NCI-H2196 (cell line): ENCODE measurements around the gene DIP2B.

ENCODE experiments used
- DNase-seq: peaks from one replicate; lab custom pipeline; 2025; ENCODE audit not compliant: unreplicated experiment; lab: John Stamatoyannopoulos, UW

DIP2B gene

DNA sequence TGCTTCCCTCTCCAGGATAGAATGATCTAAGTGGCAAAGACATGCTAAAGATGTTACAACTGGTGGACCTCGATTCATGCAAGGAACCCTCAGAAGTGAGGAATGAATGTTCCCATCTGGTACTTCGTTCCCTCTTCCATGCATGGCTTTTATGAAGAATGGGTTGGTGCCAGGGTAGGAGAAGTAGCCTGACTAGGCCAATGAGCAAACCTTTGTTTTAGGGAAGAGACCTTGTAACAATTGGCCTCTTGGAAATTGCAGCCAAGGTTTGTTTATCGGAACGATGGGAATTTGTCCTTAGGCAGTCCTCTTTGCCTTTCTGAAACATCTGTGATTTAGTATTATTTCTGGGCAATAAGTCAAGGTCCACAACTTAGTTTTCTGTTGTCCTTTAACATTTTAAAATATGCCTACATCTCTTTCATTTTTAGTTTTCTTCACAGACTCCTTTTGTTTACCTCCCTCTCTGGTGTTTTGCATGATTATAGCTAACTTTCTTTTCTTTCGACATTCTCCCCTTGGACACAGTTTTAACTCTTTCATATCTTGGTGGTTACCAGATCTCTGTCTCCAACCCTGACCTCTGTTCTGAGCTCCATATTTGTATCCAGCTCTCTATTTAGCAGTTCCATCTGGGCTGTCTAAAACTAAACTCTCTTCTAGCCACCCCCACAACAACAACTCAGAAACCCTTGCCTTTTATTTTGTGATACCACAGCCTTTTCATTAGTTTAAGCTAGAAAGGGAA lies 70.0 kb downstream of the DIP2B start:
- no peak for DNase-seq

GRCh38 chr12:50579757-50580267 lies 75.0 kb downstream of the DIP2B start:
- DNase-seq = no peak

DNA sequence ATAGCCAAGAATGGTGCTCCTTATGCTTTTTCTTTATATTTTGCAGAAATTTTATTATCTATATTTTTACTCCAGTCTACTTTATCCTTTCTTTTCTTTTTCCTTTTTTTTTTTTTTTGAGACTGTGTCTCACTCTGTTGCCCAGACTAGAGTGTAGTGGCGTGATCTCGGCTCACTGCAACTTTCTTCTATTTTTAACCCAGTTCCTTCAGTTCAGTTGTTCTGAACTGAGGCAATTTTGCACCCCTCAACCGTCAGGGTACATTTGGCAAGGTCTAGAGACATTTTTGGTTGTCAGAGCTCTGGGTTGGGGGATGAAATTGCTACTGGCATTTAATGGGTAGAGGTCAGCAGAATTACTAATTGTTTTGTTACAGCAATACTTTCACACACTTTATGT lies 75.7 kb downstream of the DIP2B start:
- DNase-seq = no peak

DNA sequence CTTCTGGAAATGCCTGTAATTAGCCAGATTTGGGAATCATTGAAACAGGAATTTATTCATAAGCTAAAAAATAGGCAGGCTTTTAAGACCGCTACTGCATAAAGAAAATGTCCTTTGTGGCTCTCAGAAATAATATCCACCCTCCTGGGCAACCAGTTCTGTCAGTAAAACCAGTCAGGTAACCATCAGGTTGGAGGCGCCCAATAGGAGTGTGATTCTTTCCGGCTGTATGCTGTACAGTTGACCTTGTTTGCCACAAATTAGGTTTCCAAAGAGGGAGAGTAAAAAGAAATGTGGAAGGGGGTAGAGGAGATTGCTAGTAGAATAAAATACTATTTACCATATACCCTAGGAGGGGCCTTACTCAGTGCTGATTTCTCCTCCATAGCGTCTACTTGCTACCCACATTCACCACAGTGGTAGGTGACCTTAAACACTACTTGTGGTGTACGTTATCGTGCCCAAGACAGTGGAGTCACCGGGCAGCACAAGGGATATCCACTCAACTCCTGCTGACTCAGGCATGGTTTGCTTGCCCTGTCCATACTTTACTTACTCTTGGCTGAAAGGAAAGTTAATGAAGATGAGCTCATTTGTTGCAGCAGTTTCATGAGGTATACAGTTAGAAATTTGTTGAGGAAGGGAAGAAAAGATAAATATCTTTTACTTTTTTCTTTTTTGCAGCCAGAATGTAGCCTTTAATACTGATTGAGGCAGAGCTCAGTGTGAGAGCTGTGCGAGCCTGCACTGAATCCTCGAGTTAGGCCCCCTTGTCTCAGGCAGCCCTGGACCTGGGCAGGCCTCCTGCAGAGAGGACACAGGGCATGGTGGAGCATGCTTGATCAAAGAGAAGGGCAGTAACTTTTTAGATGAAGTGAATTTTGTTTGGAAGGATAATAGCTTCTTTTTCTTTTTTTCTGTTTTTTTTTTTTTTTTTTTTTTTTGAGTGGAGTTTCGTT lies 76.7 kb downstream of the DIP2B start:
- no peak for DNase-seq

- DNase-seq = no peak
These were observed 79.3 kb downstream of the DIP2B start for GRCh38 chr12:50584135-50584534.

- no peak for DNase-seq
These were observed 85.1 kb downstream of the DIP2B start for GRCh38 chr12:50589650-50590435.

- no peak for DNase-seq
These were observed 86.1 kb downstream of the DIP2B start for GRCh38 chr12:50590869-50591268.

GRCh38 chr12:50595667-50596066 lies 90.9 kb downstream of the DIP2B start:
- DNase-seq = no peak

DNA sequence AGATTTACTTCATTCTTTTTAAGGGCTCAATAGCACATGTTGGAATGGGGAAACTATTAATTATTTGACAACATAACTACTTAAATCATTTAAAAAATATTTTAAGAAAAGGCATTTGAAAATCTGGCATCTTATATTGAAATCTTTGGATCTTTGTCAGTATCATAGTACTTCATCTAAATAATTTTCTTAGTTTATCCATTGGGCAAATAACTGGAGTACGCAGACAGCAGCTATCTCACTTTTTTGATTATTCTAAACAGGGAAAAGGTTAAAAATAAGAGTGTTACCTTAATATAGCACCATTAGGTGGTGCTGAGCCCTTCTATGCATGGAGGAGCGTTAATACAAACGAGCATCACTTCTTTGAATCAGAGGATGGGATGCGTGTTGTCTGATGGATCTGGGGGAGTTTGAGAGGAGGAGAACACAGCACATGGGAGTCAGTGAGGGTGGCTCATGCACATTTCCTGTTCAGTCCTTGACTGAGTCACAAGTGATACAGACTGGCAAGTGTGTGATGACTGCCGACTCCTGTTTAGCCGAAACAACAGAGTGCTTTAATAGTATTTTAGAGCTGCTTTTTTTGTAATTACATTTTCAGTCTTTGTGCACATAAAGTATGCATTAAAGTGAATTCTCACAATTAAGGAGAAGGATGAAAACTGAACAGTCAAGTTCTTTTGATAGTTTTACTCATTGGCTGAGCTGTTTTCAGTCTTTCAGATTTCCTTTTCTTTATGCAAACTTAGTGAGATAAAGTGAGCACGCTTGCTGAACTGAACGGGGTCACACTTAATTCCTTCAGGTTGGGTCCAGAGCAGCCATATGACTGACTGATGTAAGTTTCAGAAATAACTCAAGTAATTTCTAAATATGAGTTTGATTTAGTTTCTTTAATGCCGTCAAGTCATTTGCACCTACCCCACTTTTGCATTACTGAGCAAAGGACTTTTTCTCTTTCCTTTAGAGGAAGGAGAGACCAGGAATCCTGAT lies 92.7 kb downstream of the DIP2B start:
- no peak for DNase-seq

DNA sequence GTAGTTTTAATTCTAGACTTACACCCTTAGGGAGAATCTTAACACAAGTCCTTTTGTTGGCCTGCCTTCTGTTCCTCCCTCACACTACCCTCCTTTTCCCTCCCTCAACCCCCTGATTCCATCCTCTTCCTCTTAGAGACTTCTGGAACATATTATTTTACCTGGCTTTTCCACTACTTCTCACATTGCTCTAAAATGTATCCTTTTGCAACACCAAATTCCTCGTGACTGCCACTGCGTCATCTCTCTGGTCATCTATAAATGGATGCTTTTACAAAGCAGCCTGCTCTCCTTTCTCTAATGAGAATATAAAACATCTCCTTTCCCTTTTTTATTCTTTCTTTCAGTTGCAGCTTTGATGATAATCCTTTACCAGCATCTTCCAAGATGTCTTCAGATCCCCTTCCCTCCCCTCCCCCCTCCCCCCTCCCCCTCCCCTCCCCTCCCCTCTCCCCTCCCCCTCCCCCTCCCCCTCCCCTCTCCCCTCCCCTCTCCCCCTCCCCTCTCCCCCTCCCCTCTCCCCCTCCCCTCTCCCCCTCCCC lies 93.6 kb downstream of the DIP2B start:
- no peak for DNase-seq

- DNase-seq = no peak
These were observed 94.7 kb downstream of the DIP2B start for GRCh38 chr12:50599366-50600095.

GRCh38 chr12:50600364-50600763 lies 95.6 kb downstream of the DIP2B start:
- no peak for DNase-seq

GRCh38 chr12:50603817-50604639 lies 99.2 kb downstream of the DIP2B start:
- no peak for DNase-seq

DNA sequence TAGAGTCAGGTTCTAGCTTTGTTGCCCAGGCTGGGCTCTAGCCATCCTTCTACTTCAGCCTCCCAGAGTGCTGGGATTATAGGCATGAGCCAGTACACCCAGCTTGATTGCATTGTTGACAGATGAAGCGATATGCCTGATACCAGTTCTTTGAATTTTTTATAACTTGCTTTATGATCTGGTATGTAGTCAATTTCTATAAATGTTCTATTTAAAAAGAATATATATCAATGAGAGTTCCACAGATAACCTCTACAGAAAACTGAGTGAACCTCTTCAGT lies 99.8 kb downstream of the DIP2B start:
- DNase-seq = no peak

- DNase-seq = no peak
These were observed 102.0 kb downstream of the DIP2B start for GRCh38 chr12:50606675-50607375.

DNA sequence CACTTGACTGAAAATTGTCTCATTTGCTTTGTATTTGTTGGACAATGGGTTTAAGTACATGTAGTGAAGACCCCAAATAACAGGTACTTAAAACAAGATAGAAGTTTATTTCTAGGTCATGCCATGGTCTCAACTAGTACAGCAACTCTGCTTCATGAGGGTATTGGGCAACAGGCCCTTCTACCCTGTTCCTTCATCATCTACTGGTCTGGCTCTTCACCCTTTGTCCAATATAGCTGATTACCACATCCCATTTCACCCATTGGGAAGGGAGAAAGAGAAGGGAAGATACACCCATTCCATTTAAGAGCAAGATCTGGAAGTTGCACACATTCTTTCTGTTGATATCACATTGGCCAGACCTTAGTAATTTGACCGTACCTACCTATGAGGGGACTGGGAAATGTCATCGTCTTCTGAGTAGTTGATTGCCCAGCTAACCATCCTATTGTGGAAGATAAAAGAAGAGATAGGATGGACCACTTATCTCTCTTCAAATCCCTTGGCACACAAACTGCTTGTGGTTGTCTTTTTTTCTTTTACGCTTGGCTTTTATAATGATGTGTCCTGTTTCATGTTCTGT lies 104.6 kb downstream of the DIP2B start:
- DNase-seq = no peak

- no peak for DNase-seq
These were observed 105.4 kb downstream of the DIP2B start for GRCh38 chr12:50610171-50610570.
